HG03135 (cell line): ENCODE results near the gene SPATA31C1.
"Not testable (repeated sequence)": the region's sequence is repeated elsewhere in the genome, so short reads cannot be mapped to it uniquely, and the experiment has no call there.

Experiments used
- ATAC-seq: cut with Tn5 transposase; IDR thresholded peaks from one replicate; pipeline ENCODE4 v1.9.1; 2021; ENCODE audit warnings: mild to moderate bottlenecking, moderate library complexity; ENCODE audit not compliant: unreplicated experiment

Gene SPATA31C1

GRCh38 chr9:87917662-87918061 lies at the start of gene SPATA31C1:
Gene SPATA31C1, plus strand, starts transcription at chr9:87917962.
- ATAC-seq, result not testable (repeated sequence)

- no peak for ATAC-seq
These were observed 49.6 kb upstream of the SPATA31C1 start for GRCh38 chr9:87868175-87868574.

- no peak for ATAC-seq
These were observed 49.1 kb upstream of the SPATA31C1 start for GRCh38 chr9:87868635-87869034.

- no peak for ATAC-seq
These were observed 48.7 kb upstream of the SPATA31C1 start for GRCh38 chr9:87869082-87869481.

GRCh38 chr9:87871425-87872078 lies 46.2 kb upstream of the SPATA31C1 start:
- ATAC-seq, result no peak

GRCh38 chr9:87872079-87872624 lies 45.6 kb upstream of the SPATA31C1 start:
- no peak for ATAC-seq

- ATAC-seq, result no peak
These were observed 44.0 kb upstream of the SPATA31C1 start for GRCh38 chr9:87873607-87874303.

- no peak for ATAC-seq
These were observed 43.5 kb upstream of the SPATA31C1 start for GRCh38 chr9:87874304-87874623.

- ATAC-seq, result no peak
These were observed 42.7 kb upstream of the SPATA31C1 start for GRCh38 chr9:87875060-87875459.

- ATAC-seq, result no peak
These were observed 41.8 kb upstream of the SPATA31C1 start for GRCh38 chr9:87875831-87876545.

- ATAC-seq, result no peak
These were observed 41.1 kb upstream of the SPATA31C1 start for GRCh38 chr9:87876708-87877107.

- no peak for ATAC-seq
These were observed 38.7 kb upstream of the SPATA31C1 start for GRCh38 chr9:87878989-87879511.

GRCh38 chr9:87880116-87880515 lies 37.6 kb upstream of the SPATA31C1 start:
- no peak for ATAC-seq

- no peak for ATAC-seq
These were observed 37.1 kb upstream of the SPATA31C1 start for GRCh38 chr9:87880683-87881082.

- no peak for ATAC-seq
These were observed 35.1 kb upstream of the SPATA31C1 start, which contains the start of gene SPATA31E1 for GRCh38 chr9:87882627-87883026. Gene SPATA31E1, plus strand, starts transcription at chr9:87882877. Its CDS starts 15 bp downstream, at chr9:87882892.

GRCh38 chr9:87883274-87883673 lies 34.5 kb upstream of the SPATA31C1 start:
- ATAC-seq, result no peak

- no peak for ATAC-seq
These were observed 33.8 kb upstream of the SPATA31C1 start for GRCh38 chr9:87883990-87884389.

- ATAC-seq, result no peak
These were observed 32.9 kb upstream of the SPATA31C1 start for GRCh38 chr9:87884578-87885459.

GRCh38 chr9:87885484-87886189 lies 32.1 kb upstream of the SPATA31C1 start:
- no peak for ATAC-seq
